KMS-11 (cell line): ENCODE data around the gene RAPH1.
A peak's percentile ranks its signal among the peaks of the same experiment; 100 is the strongest.

Source experiments
- H2AFZ ChIP-seq: fragments of 200-600 bp; sonication (generic); 2 replicates; pipeline ENCODE4 v1.6.1; 2016; ENCODE audit warnings: antibody characterized with exemption, mixed run types, low read depth
- H3K27ac ChIP-seq: fragments of 200-600 bp; sonication (generic); 2 replicates; pipeline ENCODE4 v1.6.1; 2016; ENCODE audit warnings: mild to moderate bottlenecking, mixed run types
- H3K27me3 ChIP-seq: fragments of 200-600 bp; sonication (generic); 2 replicates; pipeline ENCODE4 v1.6.1; 2017; ENCODE audit warnings: mild to moderate bottlenecking, low read depth, mixed run types, moderate library complexity; ENCODE audit not compliant: insufficient read depth
- H3K36me3 ChIP-seq: fragments of 200-600 bp; sonication (generic); 2 replicates; pipeline ENCODE4 v1.6.1; 2017; ENCODE audit warnings: mild to moderate bottlenecking, mixed run types; ENCODE audit not compliant: insufficient read depth
- H3K4me1 ChIP-seq: fragments of 200-600 bp; sonication (generic); 2 replicates; pipeline ENCODE4 v1.6.1; 2016; ENCODE audit warnings: mild to moderate bottlenecking, low read depth, mixed run types; ENCODE audit not compliant: poor library complexity, severe bottlenecking
- H3K4me2 ChIP-seq: fragments of 200-600 bp; sonication (generic); 2 replicates; pipeline ENCODE4 v1.7.0; 2016; ENCODE audit warnings: mild to moderate bottlenecking, mixed run types
- H3K4me3 ChIP-seq: fragments of 200-600 bp; sonication (generic); IDR thresholded peaks from 2 replicates; pipeline ENCODE4 v1.6.1; 2017; ENCODE audit warnings: low read depth, low read length, mixed read lengths; ENCODE audit not compliant: insufficient read depth
- H3K79me2 ChIP-seq: fragments of 200-600 bp; sonication (generic); 2 replicates; pipeline ENCODE4 v1.6.1; 2016; ENCODE audit warnings: low read depth, mixed run types; ENCODE audit not compliant: insufficient read depth
- H3K9ac ChIP-seq: fragments of 200-600 bp; sonication (generic); 2 replicates; pipeline ENCODE4 v1.6.1; 2016; ENCODE audit warnings: mild to moderate bottlenecking, mixed run types
- H4K20me1 ChIP-seq: fragments of 200-600 bp; sonication (generic); 2 replicates; pipeline ENCODE4 v1.6.1; 2016; ENCODE audit warnings: mild to moderate bottlenecking, mixed run types; ENCODE audit not compliant: insufficient read depth
- CTCF ChIP-seq: fragments of 200-600 bp; sonication (generic); conservative IDR thresholded peaks from 2 replicates; pipeline ENCODE4 v1.6.1; 2017; ENCODE audit warnings: low read depth, mild to moderate bottlenecking, antibody characterized with exemption, low read length, moderate library complexity, mixed read lengths

The RAPH1 gene

DNA sequence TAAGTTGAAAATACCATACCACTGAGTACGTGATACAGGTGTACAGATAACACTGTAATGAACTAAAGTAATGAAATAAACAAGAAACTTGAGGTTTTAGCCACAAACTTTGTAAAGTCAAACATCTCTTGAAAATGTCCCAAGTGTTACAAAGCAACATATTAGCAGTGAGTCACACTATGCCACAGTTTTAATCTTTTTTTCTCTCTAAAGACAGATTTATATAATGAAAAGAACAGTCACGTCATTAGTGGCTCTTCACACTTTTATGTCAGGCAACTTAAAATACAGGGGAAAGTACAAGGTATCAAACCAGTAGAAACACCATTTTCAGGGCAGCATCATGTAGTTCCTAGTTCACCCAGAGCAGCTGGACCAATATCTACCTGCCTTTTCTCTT is 42.1 kb downstream of the RAPH1 start:
- Histone ChIP-seq H3K27me3 (no peaks in the 10 kb centered on the region), H3K4me1 (peaks cover 13% of the 10 kb centered on the region), H3K36me3 (no peaks in the 10 kb centered on the region), H3K4me3 (no peak overlapping the region), H3K9ac (no peak overlapping the region), H3K79me2 (no peaks in the 10 kb centered on the region), H4K20me1 (no peaks in the 10 kb centered on the region), H2AFZ (no peak overlapping the region), H3K27ac (no peak overlapping the region), H3K4me2 (peak overlapping the region; percentile 10; the same call in 1 of the 2 replicates)
- no peak for TF ChIP-seq CTCF

DNA sequence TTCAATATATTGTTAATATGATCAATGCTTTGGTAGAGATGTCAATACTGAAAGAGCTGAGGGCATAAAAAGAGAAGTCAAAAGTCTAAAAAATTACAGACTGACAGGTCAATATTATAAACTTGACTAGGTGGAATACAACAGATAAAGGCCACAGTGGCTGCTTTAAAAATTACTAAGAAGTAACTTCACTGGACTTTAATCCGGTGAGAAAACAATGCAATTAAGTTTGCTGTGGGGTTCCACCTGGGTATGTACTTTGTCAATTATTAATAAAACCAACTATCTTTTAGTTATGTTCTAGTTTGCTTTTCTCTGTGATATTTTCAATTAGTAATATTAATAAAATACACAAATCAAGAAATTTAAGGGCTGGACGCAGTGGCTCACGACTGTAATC is 44.7 kb downstream of the RAPH1 start:
- Histone ChIP-seq H3K4me1 (peaks cover 19% of the 10 kb centered on the region), H3K4me3 (no peak overlapping the region), H3K9ac (no peak overlapping the region), H3K79me2 (no peaks in the 10 kb centered on the region), H4K20me1 (no peaks in the 10 kb centered on the region), H3K4me2 (no peak overlapping the region), H3K27me3 (no peaks in the 10 kb centered on the region), H3K27ac (no peak overlapping the region), H2AFZ (no peak overlapping the region), H3K36me3 (no peaks in the 10 kb centered on the region)
- no peak for TF ChIP-seq CTCF

GRCh38 chr2:203489531-203489930 is 45.6 kb downstream of the RAPH1 start:
- no peak overlapping the region for H2AFZ ChIP-seq
- no peaks in the 10 kb centered on the region for H4K20me1 ChIP-seq
- no peaks in the 10 kb centered on the region for H3K79me2 ChIP-seq
- H3K36me3 ChIP-seq, result no peaks in the 10 kb centered on the region
- no peak overlapping the region for H3K4me3 ChIP-seq
- no peak for TF ChIP-seq CTCF
- H3K4me1 ChIP-seq, result peaks cover 27% of the 10 kb centered on the region
- H3K9ac ChIP-seq, result no peak overlapping the region
- H3K4me2 ChIP-seq, result no peak overlapping the region
- no peak overlapping the region for H3K27ac ChIP-seq
- no peaks in the 10 kb centered on the region for H3K27me3 ChIP-seq

GRCh38 chr2:203484266-203485112 is 50.6 kb downstream of the RAPH1 start:
- no peaks in the 10 kb centered on the region for H3K79me2 ChIP-seq
- peak overlapping the region; percentile 43 for H3K4me2 ChIP-seq

More at GRCh38 chr2:203484266-203485112, 50.6 kb downstream of the RAPH1 start:
- Histone ChIP-seq H3K27ac (no peak overlapping the region; the same call in 1 of the 2 replicates), H2AFZ (no peak overlapping the region), H3K27me3 (no peaks in the 10 kb centered on the region), H3K36me3 (no peaks in the 10 kb centered on the region), H3K4me1 (peaks cover 23% of the 10 kb centered on the region), H3K9ac (no peak overlapping the region), H3K4me3 (no peak overlapping the region), H4K20me1 (no peaks in the 10 kb centered on the region)
- peak; percentile 92 for TF ChIP-seq CTCF
